Measurements from ENCODE around the gene ZFC3H1.

- no peak for TF ChIP-seq CREB1 (IDR thresholded peaks at IDR 0.05; ENCODE audit: low read depth)
- no peak for TF ChIP-seq TCF12 (IDR thresholded peaks at IDR 0.05; ENCODE audit: low read depth)
Observed at GRCh38 chr12:71576496-71576895, 87.2 kb downstream of the ZFC3H1 start.

Measured in Ishikawa (cell line).